Measurements from ENCODE around the gene MTPN.

GRCh38 chr7:135929722-135930141, 47.4 kb downstream of the MTPN start:
- TF ChIP-seq EZH2 (IDR thresholded peaks at IDR 0.05; ENCODE audit: insufficient read depth, low read length) (no peak), CTCF (IDR thresholded peaks at IDR 0.05; ENCODE audit: insufficient read depth, low read depth, low read length) (no peak)
